Fibroblast of villous mesenchyme (primary cell): ENCODE measurements around the gene TPBGL. TPM values are rescaled to one million over a fixed set of nuclear protein-coding genes. Genes with fewer than 3 reads are reported as not detected.

Source experiments
- DNase-seq: peaks from one replicate; pipeline ENCODE4 v3.0.0-alpha.2; 2010; ENCODE audit warnings: low read depth
- H3K4me3 ChIP-seq: 2 replicates; pipeline ENCODE4 v1.5.1; 2011; ENCODE audit warnings: low read depth, mild to moderate bottlenecking, low read length
- CTCF ChIP-seq: IDR thresholded peaks from 2 replicates; pipeline ENCODE4 v1.5.1; 2012; ENCODE audit warnings: low read depth, mild to moderate bottlenecking, low read length; ENCODE audit not compliant: insufficient read depth
- total RNA-seq: library from RNA; depleted of rRNA; stranded (reverse); fragments of >200 nt; gene quantifications from 2 replicates; pipeline ENCODE4 v1.2.3, GENCODE V29; 2012

The TPBGL gene
- total RNA-seq, 1 donor, result not detected

DNA sequence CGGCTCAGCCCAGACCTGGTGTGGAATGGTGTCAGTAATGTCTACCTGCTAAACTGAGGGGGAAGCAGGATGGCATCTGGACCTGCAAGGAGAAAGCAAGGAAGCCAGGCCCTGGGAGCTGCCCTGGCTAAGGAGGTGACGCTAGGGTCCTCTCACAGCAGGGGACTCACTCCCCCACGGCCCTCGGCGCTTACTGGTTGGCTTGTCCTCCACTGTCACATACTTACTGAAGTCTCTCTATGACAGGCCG is 48.9 kb downstream of the TPBGL start:
- no peak overlapping the region for H3K4me3 ChIP-seq
- DNase-seq, result no peak
- TF ChIP-seq CTCF, result no peak

- no peak for DNase-seq
- TF ChIP-seq CTCF, result no peak
Observed at GRCh38 chr11:75289919-75290318, 49.3 kb downstream of the TPBGL start.

DNA sequence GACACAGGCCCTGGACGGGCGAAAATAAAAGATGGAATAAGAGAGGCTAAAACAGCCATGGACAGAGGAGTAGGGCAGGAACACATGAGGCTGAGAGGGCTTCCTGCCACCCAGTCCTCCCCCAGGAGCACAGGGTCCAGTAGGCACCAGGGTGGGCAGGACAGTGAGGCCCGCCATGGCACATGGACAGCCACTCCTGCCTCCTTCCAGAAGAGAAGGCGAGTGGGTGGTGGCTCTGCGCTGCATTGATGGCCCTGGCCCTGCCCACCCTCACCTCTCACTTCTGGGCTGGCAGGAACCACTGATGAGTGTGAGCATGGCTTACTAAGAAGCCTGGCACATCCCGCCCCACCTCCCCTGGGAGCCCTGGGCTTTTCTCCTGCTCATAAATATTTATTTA is 51.2 kb downstream of the TPBGL start:
- TF ChIP-seq CTCF, result no peak
- no peak for DNase-seq
- no peak overlapping the region for H3K4me3 ChIP-seq

More at GRCh38 chr11:75289919-75290318, 49.3 kb downstream of the TPBGL start:
- no peak overlapping the region for H3K4me3 ChIP-seq

- TF ChIP-seq CTCF, result no peak
- H3K4me3 ChIP-seq, result no peak overlapping the region
- DNase-seq, result no peak
Observed at GRCh38 chr11:75292943-75293342, 52.4 kb downstream of the TPBGL start.

Other genes starting within 250 kb of the TPBGL start
- gene OR2AT4, start 143.9 kb upstream of the TPBGL start, total RNA-seq, result not detected in 2 replicates
- gene SLCO2B1, start 89.7 kb upstream of the TPBGL start, total RNA-seq, result under 0.01 TPM in 1 of 2 replicates, not detected in the other
- gene ARRB1, start 110.9 kb downstream of the TPBGL start, total RNA-seq, result 27.1 and 33.2 TPM in 2 replicates
- 1,703 and 1,758 TPM in 2 replicates for gene RPS3, start 158.7 kb downstream of the TPBGL start, total RNA-seq
- 1.3 and 3.2 TPM in 2 replicates for gene KLHL35, start 192.4 kb downstream of the TPBGL start, total RNA-seq